ENCODE measurements around the gene PHC2.

DNA sequence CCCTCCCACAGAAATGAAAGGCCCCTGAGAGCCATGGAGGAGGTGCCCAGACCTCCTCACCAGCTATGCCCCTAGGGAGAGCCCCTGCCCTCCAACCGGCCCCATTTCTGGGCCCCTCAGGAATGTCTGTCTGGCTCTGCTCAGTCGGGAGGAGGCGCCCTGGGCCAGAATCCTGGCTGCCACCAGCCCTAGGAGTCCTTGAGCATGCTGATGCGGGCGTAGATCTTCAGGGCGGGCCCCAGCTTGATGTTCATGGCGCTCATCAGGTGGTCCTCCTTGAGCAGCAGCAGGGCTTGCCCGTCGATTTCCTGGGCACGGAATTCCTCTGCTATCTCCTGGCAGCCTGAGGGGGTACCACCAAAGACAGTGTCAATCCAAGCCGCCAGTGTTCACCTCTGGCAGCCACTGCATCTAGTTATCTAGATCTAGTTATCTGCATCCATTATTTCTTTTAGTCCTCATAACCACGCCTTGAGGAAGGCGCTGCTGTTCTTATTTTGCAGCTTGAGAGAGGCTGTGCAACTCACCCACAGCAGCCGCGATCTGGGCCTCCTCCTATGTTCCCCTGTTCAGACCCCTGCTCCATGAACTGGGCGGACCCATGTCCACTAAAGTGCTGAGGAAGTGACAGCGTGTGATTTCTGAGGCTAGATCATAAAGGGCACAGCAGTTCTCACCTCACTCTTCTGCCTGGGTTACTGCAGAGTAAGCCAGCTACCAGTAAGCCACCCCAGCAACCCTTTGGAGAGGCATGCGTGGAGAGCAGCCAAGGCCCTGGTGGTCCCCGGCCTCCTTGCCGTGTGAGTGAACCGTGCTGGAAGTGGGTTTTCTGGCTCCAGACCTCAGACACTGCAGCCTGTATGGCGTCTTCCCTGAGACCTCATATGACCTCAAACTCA lies 106.0 kb downstream of the PHC2 start:
- TF ChIP-seq, protein P1, sequence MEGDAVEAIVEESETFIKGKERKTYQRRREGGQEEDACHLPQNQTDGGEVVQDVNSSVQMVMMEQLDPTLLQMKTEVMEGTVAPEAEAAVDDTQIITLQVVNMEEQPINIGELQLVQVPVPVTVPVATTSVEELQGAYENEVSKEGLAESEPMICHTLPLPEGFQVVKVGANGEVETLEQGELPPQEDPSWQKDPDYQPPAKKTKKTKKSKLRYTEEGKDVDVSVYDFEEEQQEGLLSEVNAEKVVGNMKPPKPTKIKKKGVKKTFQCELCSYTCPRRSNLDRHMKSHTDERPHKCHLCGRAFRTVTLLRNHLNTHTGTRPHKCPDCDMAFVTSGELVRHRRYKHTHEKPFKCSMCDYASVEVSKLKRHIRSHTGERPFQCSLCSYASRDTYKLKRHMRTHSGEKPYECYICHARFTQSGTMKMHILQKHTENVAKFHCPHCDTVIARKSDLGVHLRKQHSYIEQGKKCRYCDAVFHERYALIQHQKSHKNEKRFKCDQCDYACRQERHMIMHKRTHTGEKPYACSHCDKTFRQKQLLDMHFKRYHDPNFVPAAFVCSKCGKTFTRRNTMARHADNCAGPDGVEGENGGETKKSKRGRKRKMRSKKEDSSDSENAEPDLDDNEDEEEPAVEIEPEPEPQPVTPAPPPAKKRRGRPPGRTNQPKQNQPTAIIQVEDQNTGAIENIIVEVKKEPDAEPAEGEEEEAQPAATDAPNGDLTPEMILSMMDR (IDR thresholded peaks at IDR 0.05), result no peak
- TF ChIP-seq POLR2A (IDR thresholded peaks at IDR 0.05) (no peak), EP300 (IDR thresholded peaks at IDR 0.05) (no peak), POLR2AphosphoS5 (IDR thresholded peaks at IDR 0.05) (no peak)
